Hematopoietic multipotent progenitor cell treated with erythropoietin and hydrocortisone succinate and interleukin-3 and kit ligand, for 4 days (in vitro differentiated cells): ENCODE measurements around the gene SERPINB8.
"Not testable (repeated sequence)": the region's sequence is repeated elsewhere in the genome, so short reads cannot be mapped to it uniquely, and the experiment has no call there.

ENCODE experiments used
- DNase-seq: peaks from one replicate; pipeline ENCODE4 v3.0.0-alpha.2; 2015

The SERPINB8 gene, protein sequence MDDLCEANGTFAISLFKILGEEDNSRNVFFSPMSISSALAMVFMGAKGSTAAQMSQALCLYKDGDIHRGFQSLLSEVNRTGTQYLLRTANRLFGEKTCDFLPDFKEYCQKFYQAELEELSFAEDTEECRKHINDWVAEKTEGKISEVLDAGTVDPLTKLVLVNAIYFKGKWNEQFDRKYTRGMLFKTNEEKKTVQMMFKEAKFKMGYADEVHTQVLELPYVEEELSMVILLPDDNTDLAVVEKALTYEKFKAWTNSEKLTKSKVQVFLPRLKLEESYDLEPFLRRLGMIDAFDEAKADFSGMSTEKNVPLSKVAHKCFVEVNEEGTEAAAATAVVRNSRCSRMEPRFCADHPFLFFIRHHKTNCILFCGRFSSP

GRCh38 chr18:63969942-63970808 is at the start of gene SERPINB8:
Gene SERPINB8 (plus strand): TSS chr18:63970081. CDS start chr18:63978309, 8,228 bp downstream.
- DNase-seq = peak; percentile 86

- no peak for DNase-seq
Observed at GRCh38 chr18:63922049-63922448, 47.8 kb upstream of the SERPINB8 start.

DNA sequence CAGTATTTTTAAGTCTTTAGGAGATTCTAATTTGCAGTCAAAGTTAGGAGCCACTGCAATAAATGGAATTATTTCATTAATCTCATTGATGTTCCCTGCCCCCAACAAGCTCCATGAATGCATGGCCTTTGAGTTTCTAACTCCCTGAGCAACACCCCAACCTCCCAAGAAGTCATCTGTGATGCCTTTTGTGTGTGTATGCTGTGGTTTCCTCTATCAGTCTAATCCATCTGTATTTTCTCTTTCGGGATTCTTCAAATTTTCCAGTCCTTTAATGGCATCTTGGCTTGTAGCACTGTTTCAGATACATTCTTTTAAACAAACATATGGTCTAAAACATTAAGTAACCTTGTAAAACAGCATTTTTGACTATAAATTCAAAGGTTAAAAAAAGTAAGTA is 45.3 kb upstream of the SERPINB8 start:
- DNase-seq = no peak

- DNase-seq = peak; percentile 82
Observed at GRCh38 chr18:63928331-63928730, 41.5 kb upstream of the SERPINB8 start.

DNA sequence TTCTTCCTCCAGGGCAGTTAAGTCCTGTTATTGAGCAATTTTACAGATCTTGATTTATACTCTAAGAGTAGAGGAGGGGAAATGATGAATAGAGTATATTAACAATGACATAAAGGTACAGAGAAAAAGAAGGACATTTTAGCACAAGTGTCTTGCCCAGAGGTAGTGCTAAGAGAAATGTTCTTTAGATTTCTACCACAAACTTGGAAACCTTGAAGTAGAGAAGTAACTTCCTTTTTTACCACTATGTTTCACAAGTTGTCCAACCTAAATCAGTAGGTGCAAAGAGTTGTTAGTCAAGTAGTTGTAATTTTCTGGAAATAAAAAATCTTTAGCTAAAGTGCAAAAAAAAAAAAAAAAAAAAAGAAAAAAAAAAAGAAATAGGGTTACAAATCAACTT is 40.5 kb upstream of the SERPINB8 start:
- peak; percentile 51 for DNase-seq

GRCh38 chr18:63930773-63931354 is 39.0 kb upstream of the SERPINB8 start:
- DNase-seq = peak; percentile 53

GRCh38 chr18:63936156-63936931 is 33.5 kb upstream of the SERPINB8 start:
- peak; percentile 95 for DNase-seq

DNA sequence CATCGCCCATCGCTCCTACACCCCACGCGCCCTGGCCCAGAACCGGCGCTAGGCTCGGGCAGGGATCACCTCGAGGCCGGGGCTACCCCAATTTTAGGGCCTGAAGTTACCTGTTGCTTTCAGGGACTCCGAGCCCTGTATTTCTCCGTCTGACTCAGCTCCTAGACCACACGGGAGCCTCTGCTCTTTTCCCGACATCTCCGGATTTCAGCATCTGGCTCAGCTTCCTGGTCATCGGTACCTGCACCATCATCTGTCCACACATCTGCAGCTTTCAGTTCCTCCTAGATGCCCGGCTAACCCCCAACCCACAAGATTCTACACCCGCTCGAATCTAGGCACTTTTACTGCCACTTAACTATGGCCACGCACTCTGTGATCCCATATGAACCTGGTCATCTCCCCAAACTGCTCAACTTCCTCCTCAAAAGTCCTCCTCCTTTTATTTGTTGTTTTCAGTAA is 32.9 kb upstream of the SERPINB8 start:
- DNase-seq = no peak

DNA sequence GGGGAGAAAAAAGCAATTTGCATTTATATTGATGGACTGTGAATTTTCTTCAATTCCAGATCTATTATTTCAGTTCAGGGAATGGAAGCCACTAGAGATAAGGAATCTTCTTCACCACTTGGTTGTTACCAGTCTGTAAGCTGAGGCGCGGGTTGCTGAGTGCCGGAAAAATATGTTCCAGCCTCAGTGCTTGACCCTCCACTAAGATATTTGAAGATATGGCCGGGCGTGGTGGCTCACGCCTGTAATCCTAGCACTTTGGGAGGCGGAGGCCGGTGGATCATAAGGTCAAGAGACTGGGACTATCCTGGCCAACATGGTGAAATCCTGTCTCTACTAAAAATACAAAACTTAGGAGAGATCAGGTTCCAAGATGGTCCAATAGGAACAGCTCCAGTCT is 29.9 kb upstream of the SERPINB8 start:
- DNase-seq = no peak

DNA sequence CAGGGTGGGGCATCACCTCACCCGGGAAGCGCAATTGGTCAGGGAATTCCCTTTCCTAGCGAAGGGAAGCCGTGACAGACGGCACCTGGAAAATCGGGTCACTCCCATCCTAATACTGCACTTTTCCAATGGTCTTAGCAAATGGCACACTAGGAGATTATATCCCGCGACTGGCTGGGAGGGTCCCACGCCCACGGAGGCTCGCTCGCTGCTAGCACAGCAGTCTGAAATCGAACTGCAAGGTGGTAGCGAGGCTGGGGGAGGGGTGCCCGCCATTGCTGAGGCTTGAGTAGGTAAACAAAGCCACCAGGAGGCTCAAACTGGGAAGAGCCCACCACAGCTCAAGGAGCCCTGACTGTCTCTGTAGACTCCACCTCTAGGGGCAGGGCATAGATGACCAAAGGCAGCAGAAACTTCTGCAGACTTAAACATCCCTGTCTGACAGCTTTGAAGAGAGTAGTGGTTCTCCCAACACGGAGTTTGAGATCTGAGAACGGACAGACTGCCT is 29.3 kb upstream of the SERPINB8 start:
- DNase-seq = not testable (repeated sequence)

DNA sequence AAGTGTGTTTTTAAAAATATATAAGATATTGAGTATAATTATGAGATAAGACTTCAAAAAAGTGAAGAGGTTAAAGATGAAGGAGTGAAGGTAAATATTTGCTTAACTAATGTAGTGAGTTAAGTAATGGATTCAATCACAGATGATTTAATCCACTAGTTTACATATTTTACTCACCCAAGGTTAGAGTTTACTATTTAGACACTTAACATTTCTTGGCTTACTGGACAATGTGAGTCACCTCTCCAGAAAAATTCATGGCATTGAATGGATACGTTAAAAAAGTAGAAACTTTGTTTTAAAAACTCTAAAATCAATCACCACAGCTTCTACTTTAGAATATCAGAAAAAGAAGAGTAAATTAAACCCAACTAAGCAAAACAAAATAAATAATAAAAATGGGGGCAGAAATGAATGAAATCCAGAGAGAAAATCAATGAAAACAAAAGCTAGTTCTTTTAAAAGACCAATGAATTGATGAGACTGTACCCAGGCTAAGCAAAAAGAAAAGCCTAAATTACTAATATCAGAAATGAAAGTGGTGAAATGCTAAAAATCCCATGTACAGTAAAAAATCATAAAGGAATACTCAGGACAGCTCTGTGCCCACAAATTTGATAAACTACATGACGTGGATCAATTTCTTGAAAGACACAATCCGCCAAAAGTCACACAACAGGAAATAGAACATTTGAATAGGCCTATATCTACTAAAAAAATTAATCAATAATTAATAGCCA is 22.7 kb upstream of the SERPINB8 start:
- DNase-seq = no peak

- peak; percentile 64 for DNase-seq
Observed at GRCh38 chr18:63949068-63949737, 20.7 kb upstream of the SERPINB8 start, which contains the start of gene HMSD. Gene HMSD (plus strand): TSS chr18:63949301. CDS start chr18:63953456, 4,155 bp downstream.

DNA sequence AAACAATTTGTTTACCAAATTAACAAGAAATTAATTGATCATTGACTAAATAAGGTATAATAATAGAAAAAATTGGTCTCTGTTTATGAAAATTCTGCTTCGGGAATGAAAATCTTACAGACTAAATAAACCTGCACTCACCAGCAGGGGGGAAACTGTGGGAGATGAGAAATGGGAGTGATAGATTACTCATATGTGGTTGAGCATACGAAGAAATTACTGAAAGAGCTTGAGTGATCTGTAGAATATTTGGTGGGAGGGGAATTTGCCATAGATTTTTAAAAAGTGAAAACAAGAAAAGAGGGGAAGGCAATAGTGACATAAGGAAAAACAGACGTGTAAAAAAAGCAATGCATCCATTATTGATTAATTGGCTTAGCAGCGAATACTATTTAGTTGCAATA is 18.6 kb upstream of the SERPINB8 start:
- DNase-seq = no peak

GRCh38 chr18:63953811-63954210 is 16.1 kb upstream of the SERPINB8 start:
- DNase-seq = no peak

GRCh38 chr18:63956755-63957154 is 13.1 kb upstream of the SERPINB8 start:
- DNase-seq = no peak

- no peak for DNase-seq
Observed at GRCh38 chr18:63960891-63961290, 9.0 kb upstream of the SERPINB8 start.

DNA sequence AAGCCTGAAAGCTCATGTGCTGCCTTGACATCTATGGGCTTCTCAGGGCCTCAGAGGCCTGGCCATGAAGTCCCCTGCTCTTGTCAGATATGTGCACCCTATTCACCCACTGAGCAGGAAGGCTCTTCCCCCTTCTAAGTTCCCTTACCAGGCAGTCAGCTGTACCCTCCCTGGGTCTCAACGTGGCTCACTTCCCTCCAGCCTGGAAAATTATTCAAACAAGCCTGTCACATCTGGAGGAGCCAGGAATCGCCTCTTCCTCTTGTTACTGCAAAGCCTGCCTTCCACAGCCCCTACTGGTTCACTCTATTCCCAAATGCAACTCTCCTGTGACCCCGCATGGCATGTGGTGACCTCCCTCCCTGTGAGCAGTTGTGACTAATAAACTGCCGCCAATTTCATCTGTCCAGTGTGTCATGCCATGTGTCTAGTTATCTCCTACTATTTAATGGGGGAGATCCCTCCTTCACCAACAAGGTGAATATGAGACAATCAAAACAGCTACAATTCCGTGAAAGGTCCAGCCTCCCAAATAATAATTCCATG is 8.4 kb upstream of the SERPINB8 start:
- DNase-seq = no peak

- DNase-seq = no peak
Observed at GRCh38 chr18:63962137-63962536, 7.7 kb upstream of the SERPINB8 start.

DNA sequence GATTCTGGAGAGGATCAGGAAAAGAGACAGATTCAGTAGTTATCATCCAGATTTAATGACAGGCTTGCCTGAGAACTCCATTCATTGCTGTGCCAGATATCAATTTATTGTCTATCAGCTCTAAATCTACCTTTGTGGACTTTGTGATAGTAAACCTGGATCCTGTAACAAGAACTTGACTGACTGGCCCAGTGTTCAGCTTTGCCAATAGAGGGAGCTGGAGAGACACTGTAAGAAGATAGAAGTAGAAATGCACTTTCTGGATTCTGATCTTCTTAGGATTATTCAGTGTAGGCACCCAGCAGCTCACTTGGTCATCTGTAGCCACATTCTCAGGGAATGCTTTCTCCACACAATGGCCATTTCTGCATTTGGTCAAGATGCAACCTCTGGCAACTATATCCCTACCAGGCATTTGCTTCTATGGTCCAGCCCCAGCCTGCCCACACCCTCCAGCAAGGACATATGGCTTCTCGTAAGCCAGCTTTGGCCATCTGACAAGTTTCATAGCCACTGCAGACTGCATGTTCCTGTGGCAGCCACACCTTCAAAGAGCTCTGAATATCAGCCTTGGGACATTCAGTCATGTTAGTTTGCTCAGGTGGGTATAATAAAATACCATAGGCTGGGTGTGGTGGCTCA is 6.1 kb upstream of the SERPINB8 start:
- peak; percentile 86 for DNase-seq

DNA sequence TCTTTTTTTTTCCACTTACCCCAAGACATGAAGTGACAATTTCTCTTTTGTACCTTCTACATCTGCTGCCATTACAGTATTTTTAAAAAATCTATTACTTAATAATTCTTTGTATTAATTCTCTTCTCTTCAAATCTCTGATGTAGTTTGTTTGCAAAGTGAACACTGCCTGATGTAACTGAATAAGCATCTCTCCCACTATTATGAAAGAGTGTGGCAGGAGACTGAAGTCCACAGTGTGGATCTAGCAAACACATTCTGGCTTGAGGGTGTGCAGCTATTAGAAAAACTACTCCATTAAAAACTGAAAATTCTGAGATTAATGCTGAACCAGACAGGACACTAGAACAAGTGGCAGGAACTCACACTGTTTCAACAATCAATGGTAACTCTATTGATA is 5.0 kb upstream of the SERPINB8 start:
- DNase-seq = no peak
